ENCODE results near the gene JAKMIP3. TPM values are rescaled to one million over a fixed set of nuclear protein-coding genes. Genes with fewer than 3 reads are reported as not detected.
"Not testable (repeated sequence)": the region's sequence is repeated elsewhere in the genome, so short reads cannot be mapped to it uniquely, and the experiment has no call there.

Gene JAKMIP3
- total RNA-seq, 1 experiment from 2014 or later, result 2.0 TPM

GRCh38 chr10:132064082-132064755 is 1.5 kb upstream of the JAKMIP3 start:
- no peak for DNase-seq (ENCODE audit: extremely low read depth, low read depth)

- no peak for DNase-seq (ENCODE audit: extremely low read depth, low read depth)
These were observed 842 bp upstream of the JAKMIP3 start for GRCh38 chr10:132064771-132065437.

GRCh38 chr10:132066186-132066585 is 440 bp downstream of the JAKMIP3 start:
- no peak for DNase-seq (ENCODE audit: extremely low read depth, low read depth)

DNA sequence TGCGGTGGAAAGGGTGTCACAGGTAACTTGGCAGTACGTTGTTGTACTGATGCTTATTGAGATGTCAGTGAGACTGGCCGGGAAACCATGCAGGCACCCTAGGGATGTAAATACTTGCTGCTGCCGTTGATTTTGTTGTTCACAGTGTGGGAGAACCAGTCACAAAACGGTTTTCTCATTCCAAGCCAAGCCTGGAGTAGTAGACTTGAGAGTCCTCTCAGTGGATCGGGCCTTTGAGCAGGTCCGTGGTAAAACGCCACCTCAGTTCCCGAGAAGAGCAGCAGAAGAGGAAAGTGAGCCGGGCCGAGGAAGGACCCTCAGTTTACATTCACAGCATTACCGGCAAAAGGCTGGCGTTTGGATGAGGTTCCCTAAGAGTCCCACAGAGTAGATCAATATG is 1.1 kb downstream of the JAKMIP3 start:
- no peak for DNase-seq (ENCODE audit: extremely low read depth, low read depth)

- DNase-seq (ENCODE audit: extremely low read depth, low read depth), result no peak
These were observed 2.8 kb downstream of the JAKMIP3 start for GRCh38 chr10:132068431-132069121.

- no peak for DNase-seq (ENCODE audit: extremely low read depth, low read depth)
These were observed 3.5 kb downstream of the JAKMIP3 start for GRCh38 chr10:132069122-132069848.

DNA sequence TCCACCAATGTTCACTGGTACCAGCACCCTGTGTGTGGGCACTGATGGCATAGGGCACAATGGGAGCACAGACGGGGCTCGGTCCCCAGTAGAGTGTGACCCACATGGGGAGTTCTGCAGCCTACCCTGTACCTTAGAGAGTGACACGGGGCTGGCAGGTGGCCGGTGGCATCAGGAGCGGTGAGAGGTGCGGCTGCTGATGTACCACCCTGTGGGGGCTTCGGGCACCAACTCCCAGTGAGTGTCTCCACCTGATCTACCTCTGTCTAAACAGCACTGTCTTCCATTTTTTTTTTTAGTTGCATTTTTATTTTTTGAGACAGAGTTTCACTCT is 4.1 kb downstream of the JAKMIP3 start:
- no peak for DNase-seq (ENCODE audit: extremely low read depth, low read depth)

GRCh38 chr10:132070724-132071123 is 5.0 kb downstream of the JAKMIP3 start:
- DNase-seq (ENCODE audit: extremely low read depth, low read depth), result no peak

DNA sequence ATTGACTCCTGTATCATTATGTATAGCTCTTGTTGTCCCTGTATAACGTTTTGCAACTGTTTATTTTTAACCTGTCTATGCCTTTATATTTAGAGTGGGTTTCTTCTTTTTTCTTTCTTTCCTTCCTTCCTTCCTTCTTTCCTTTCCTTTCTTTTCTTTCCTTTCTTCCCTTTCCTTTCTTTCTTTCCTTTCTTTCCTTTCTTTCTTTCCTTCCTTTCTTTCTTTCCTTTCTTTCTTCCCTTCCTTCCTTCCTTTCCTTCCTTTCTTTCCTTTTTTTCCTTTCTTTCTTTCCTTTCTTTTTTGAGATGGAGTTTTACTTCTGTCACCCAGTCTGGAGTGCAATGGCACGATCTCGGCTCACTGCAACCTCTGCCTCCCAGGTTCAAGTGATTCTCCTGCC is 5.9 kb downstream of the JAKMIP3 start:
- no peak for DNase-seq (ENCODE audit: extremely low read depth, low read depth)

DNA sequence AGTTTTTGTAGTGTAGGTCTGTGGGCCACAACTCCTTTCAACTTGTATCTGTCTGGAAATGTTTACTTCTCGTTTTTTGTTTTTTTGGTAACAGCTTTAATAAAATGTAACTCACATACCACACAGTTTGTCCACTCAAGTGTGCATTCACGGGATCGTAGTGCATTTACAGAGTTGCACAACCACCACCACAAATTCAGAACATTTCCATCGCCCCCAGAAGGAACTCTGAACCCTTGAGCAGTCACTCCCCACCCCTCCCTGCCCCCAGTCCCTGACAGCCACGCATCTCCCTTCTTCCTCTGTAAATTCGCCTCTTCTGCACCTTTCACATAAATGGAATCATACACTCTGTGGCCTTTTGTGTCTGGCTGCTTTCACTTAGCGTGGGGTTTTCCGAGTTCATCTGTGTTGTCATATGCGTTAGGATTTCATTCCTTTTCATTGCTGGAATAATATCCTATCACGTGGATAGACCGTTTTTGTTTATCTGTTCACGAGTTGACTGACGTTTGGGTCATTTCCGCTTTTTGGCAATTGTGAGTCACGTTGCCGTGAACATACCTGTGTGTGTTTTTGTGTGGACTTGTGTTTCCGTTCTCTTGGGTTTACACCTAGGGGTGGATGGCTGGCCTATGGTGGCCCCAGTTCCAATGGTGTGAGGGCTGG is 10.3 kb downstream of the JAKMIP3 start:
- no peak for DNase-seq (ENCODE audit: extremely low read depth, low read depth)

- no peak for DNase-seq (ENCODE audit: extremely low read depth, low read depth)
These were observed 10.9 kb downstream of the JAKMIP3 start for GRCh38 chr10:132076578-132077081.

DNA sequence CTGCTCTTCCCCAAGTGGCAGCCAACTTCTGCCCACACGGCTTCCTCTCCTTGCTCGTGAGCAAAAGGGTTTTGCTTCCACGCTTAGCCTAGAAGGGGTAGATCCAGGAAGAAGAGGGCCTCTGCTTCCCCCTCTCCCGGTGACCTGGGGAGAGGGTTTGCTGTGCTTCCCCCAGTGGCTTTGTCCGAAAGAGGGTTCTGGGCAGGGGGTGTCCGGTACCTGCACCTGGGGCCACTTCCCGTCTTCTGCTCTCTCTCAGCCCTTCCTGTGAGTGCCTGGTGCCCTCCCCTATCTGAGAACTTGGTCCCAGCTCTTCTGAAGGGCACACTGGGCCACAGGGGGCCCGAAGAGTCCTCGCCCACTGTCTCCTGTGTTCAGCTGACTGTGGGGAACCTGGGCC is 11.3 kb downstream of the JAKMIP3 start:
- no peak for DNase-seq (ENCODE audit: extremely low read depth, low read depth)

DNA sequence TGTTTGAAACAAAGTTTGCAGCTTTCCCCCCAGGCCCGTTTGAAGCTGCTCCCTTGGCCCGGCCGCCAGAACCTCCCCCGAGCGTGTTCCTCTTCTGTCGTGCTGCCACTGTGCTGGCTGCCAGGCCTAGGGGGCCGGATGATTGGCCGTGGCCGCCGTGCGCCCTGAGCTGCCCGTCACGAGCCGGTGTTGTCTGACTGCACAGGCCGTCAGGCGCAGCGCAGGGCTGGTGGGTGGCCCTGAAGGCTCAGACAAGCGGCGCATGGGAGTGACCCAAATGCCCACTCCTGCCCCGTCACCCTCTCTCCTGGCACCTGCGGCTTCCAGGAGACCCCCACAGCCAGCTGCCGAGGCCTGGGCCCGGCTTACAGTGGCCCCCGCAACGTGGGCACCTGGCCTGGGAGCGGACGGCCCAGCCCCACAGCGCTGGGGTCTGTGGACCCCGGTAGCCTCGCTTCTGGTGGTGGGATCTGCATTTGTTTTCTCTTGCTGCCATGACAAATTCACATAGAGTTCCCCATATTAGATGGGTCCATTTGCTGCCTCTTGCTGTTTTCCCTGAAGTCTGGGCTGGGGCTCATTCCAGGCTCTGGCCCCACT is 13.1 kb downstream of the JAKMIP3 start:
- no peak for DNase-seq (ENCODE audit: extremely low read depth, low read depth)

DNA sequence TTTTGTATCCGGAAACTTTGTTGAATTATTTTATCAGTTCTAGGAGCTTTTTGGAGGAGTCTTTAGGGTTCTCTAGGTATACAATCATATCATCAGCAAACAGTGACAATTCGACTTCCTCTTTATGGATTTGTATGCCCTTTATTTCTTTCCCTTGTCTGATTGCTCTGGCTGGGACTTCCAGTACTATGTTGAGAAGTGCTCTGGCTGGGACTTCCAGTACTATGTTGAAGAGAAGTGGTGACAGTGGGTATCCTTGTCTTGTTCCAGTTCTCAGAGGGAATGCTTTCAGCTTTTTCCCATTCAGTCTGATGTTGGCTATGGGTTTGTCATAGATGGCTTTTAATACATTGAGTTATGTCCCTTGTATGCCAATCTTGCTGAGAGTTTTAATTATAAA is 18.6 kb downstream of the JAKMIP3 start:
- not testable (repeated sequence) for DNase-seq (ENCODE audit: extremely low read depth, low read depth)

DNA sequence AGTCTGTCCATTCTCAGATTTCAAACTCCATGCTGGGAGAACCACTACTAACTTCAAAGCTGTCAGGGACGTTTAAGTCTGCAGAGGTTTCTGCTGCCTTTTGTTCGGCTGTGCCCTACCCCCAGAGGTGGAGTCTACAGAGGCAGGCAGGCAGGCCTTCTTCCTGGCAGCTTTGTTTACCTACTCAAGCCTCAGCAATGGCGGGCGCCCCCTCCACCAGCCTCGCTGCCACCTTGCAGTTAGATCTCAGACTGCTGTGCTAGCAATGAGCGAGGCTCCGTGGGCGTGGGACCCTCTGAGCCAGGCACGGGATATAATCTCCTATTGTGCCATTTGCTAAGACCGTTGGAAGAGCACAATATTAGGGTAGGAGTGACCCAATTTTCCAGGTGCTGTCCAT is 27.5 kb downstream of the JAKMIP3 start:
- DNase-seq (ENCODE audit: extremely low read depth, low read depth), result not testable (repeated sequence)

DNA sequence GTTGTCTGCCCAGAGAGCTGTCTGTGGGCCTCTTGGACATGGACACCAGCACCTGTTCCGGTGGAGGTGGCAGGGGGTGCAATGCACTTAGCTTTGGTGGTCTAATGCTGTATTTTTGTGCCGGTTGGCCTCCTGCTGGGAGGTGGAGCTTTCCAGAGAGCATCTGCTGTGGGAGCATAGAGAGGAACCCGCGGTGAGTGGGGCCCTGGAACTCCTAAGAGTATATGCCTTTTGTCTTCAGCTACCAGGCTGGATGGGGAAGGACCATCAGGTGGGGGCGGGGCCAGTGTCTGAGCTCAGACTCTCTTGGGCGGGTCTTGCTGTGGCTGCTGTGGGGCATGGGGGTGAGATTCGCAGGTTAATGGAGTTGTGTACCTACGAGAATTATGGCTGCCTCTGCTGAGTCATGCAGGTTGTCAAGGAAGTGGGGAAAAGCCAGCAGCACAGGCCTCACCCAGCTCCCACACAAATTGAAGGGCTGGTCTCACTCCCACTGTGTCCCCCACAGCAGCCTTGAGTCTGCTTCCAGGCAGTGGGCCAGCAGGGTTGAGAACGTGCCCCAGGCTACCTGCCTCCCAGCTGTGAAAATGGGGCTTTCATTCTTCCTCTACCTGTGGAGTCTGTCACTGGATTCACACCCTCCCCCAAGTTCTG is 29.0 kb downstream of the JAKMIP3 start:
- no peak for DNase-seq (ENCODE audit: extremely low read depth, low read depth)

DNA sequence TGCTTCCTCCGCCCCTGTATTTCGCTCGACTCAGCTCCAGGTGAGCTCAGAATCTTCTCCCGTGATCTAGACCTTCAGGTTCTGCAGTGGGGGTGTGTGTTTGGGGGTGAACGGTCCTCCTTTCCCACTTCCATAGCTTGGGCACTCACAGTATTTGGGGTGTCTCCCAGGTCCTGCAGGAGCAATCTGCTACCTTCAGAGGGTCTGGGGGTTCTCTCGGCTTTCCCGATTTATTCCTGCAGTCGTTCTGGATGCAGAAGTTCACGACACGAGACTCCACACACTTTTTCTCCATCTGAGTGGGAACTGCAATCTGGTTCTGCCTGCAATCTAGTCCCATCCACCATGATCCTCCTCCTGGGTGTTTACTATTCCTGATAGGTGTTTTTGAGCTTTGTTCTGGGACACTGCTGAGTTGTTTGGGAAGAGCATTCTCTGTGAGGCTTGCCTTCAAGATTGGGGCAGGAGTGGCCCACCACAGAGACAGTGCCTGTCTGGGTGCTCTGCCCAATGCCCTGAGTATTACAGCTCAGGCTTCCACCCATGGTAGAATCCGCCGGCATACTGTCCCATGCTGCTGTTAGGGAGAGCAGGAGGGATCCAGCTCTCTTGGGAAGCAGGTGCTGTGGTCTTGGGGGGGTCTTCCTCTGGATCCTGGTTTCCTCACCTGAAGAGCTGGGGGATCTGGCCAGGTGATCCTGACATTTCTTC is 29.8 kb downstream of the JAKMIP3 start:
- DNase-seq (ENCODE audit: extremely low read depth, low read depth), result no peak

- peak; percentile 18 for DNase-seq (ENCODE audit: extremely low read depth, low read depth)
These were observed 30.5 kb downstream of the JAKMIP3 start for GRCh38 chr10:132096223-132096622.

- DNase-seq (ENCODE audit: extremely low read depth, low read depth), result no peak
These were observed 31.2 kb downstream of the JAKMIP3 start for GRCh38 chr10:132096863-132097478.

Measured in NCI-H460 (cell line).